ENCODE results near the gene TMEM248. TPM values are rescaled to one million over a fixed set of nuclear protein-coding genes. Genes with fewer than 3 reads are reported as not detected.

TMEM248 gene
- total and polyA plus RNA-seq, 10 of the 15 experiments (the other 5 are each of a cell fraction or from before 2014, with no cell fraction given) = 6.3 to 93.5 (median 64.9) TPM

GRCh38 chr7:66920769-66921395 is at the start of gene TMEM248 (continued):
- TF ChIP-seq FOS (IDR thresholded peaks at IDR 0.05; ENCODE audit: borderline replicate concordance, extremely low read depth, insufficient read length) (no peak), GATAD2B (conservative IDR thresholded peaks at IDR 0.05; ENCODE audit: low read depth) (peak; percentile 84), EP300 (IDR thresholded peaks at IDR 0.05; ENCODE audit: borderline replicate concordance in 1 of 2, control insufficient read depth in 1 of 2, low read depth in 2 of 2, low read length in 2 of 2) (no peak), BCL11A (IDR thresholded peaks at IDR 0.05; ENCODE audit: low read depth, low read length) (no peak), ZBTB40 (IDR thresholded peaks at IDR 0.05; ENCODE audit: borderline replicate concordance) (peak; percentile 63; the same call in 1 of the 2 replicates), STAT3 (IDR thresholded peaks at IDR 0.05; ENCODE audit: low read depth, low read length) (no peak)

- ChIA-PET RAD21 (ENCODE audit: unreplicated experiment) (no interaction called here), CTCF (interaction anchor here (0.5 to 1.1 kb wide), 2 partner anchors 9 to 1804 kb away, joined by 3 read pairs; no protein-coding TSS in a partner anchor), SMC1A (ENCODE audit: uncharacterized antibody, unreplicated experiment) (interaction anchor here (1.4 to 1.9 kb wide), 2 partner anchors 14 to 23 kb away, joined by 3 to 5 read pairs; no protein-coding TSS in a partner anchor), POLR2A (interaction anchor here (0.7 to 1.3 kb wide), 2 partner anchors 22 to 29 kb away, joined by 3 to 5 read pairs; no protein-coding TSS in a partner anchor)
- Histone ChIP-seq H3K9ac (ENCODE audit: control insufficient read depth, insufficient read depth, low read length) (no peak overlapping the region), H2AFZ (ENCODE audit: control insufficient read depth, low read depth, low read length) (no peak overlapping the region), H3K9me3 (replicated peaks; ENCODE audit: control insufficient read depth, insufficient read depth, low read length) (no peaks in the 10 kb centered on the region), H3K4me1 (ENCODE audit: control insufficient read depth, insufficient read depth, low read length) (peaks cover 8% of the 10 kb centered on the region; the same call in 1 of the 2 replicates), H3K36me3 (ENCODE audit: control insufficient read depth in 2 of 2, insufficient read depth in 2 of 2, low read length in 1 of 2) (no peaks in the 10 kb centered on the region; a peak in 1 of 4 replicates), H4K20me1 (ENCODE audit: control insufficient read depth, insufficient read depth) (no peaks in the 10 kb centered on the region), H3K27me3 (replicated peaks in 1 of 2; ENCODE audit: control insufficient read depth in 2 of 2, insufficient read depth in 2 of 2, low read length in 1 of 2) (no peaks in the 10 kb centered on the region), H3K79me2 (ENCODE audit: control insufficient read depth, insufficient read depth, low read length) (no peaks in the 10 kb centered on the region), H3K4me3 (no peak overlapping the region), H3K4me2 (ENCODE audit: control insufficient read depth, insufficient read depth) (no peak overlapping the region), H3K27ac (ENCODE audit: control insufficient read depth, insufficient read depth) (no peak overlapping the region)
- 96% methylated on average over 3 of the region's 3 CpGs for WGBS (ENCODE audit: insufficient coverage, insufficient replicate concordance, low lambda C conversion rate, missing lambda C conversion rate)
- FAIRE-seq = no peak
- intact Hi-C loops (cut with micrococcal nuclease; ENCODE audit: unreplicated experiment) = no loop called here
- no TSS peak for BruUV-seq (replicated peaks)
- DNase-seq (ENCODE audit: low read depth, low spot score) = no peak
- in situ Hi-C loops (cut with MboI) = no loop called here
- no peak for ATAC-seq
- TF ChIP-seq MTA2 (IDR thresholded peaks at IDR 0.05; ENCODE audit: low read depth) (no peak), ZNF622 (IDR thresholded peaks at IDR 0.05) (no peak), JUNB (IDR thresholded peaks at IDR 0.05) (no peak), E2F4 (IDR thresholded peaks at IDR 0.05; ENCODE audit: low read depth, low read length) (no peak), SMAD5 (IDR thresholded peaks at IDR 0.05; ENCODE audit: low read depth) (no peak), NFYB (IDR thresholded peaks at IDR 0.05; ENCODE audit: insufficient read depth, low read depth, low read length) (no peak), ATF7 (IDR thresholded peaks at IDR 0.05; ENCODE audit: low read depth) (no peak), BCLAF1 (IDR thresholded peaks at IDR 0.05) (no peak), NR2C2 (IDR thresholded peaks at IDR 0.05; ENCODE audit: borderline replicate concordance, control insufficient read depth, insufficient read length, low read depth) (no peak)
These were observed 47.5 kb upstream of the TMEM248 start for GRCh38 chr7:66873476-66873875.

Measured in GM12878 (cell line).